ENCODE data around the gene HOMEZ.

GRCh38 chr14:23320584-23321571, 34.9 kb upstream of the HOMEZ start, which contains the start of gene PABPN1:
- TF ChIP-seq CTCF (IDR thresholded peaks at IDR 0.05 in 2 of 3, conservative IDR thresholded peaks at IDR 0.05 in 1 of 3; ENCODE audit: control insufficient read depth in 2 of 3, extremely low read depth in 1 of 3, insufficient read depth in 1 of 3, low read depth in 3 of 3, low read length in 3 of 3) (no peak), FOXM1 (IDR thresholded peaks at IDR 0.05; ENCODE audit: low read depth, low read length) (no peak), YBX1 (IDR thresholded peaks at IDR 0.05) (no peak), ZNF384 (IDR thresholded peaks at IDR 0.05; ENCODE audit: borderline replicate concordance, low read depth, low read length) (no peak), NR2C2 (IDR thresholded peaks at IDR 0.05; ENCODE audit: borderline replicate concordance, control insufficient read depth, insufficient read length, low read depth) (no peak), RCOR1 (conservative IDR thresholded peaks at IDR 0.05; ENCODE audit: low read depth, low read length) (no peak)

Data from GM12878 (cell line).